B cell (primary cell): Measurements from ENCODE around the gene COTL1.

Source experiments
- CTCF ChIP-seq: fragments of 200-600 bp; IDR thresholded peaks from one replicate; pipeline ENCODE4 v1.8.0; 2022; ENCODE audit warnings: antibody characterized with exemption, mild to moderate bottlenecking
- EZH2 ChIP-seq: IDR thresholded peaks from 2 replicates; pipeline ENCODE4 v1.6.1; 2012; ENCODE audit warnings: borderline replicate concordance, low read depth, mild to moderate bottlenecking, moderate library complexity, low read length; ENCODE audit not compliant: insufficient read depth, poor library complexity, severe bottlenecking

GRCh38 chr16:84635702-84636101 lies 17.8 kb upstream of the COTL1 start:
- no peak for TF ChIP-seq CTCF
- no peak for TF ChIP-seq EZH2
